ENCODE measurements around the gene C1QTNF5.

C1QTNF5 gene

GRCh38 chr11:119375337-119376196 is 34.9 kb upstream of the C1QTNF5 start:
- Histone ChIP-seq H3K4me3 (IDR thresholded peaks at IDR 0.05; ENCODE audit: insufficient read depth, low read depth, low read length) (no peak overlapping the region), H3K27ac (no peak overlapping the region), H4K20me1 (ENCODE audit: insufficient read depth) (no peaks in the 10 kb centered on the region), H3K27me3 (ENCODE audit: insufficient read depth, low read depth) (no peaks in the 10 kb centered on the region), H3K4me1 (ENCODE audit: low read depth, poor library complexity, severe bottlenecking) (no peaks in the 10 kb centered on the region), H3K36me3 (ENCODE audit: insufficient read depth) (no peaks in the 10 kb centered on the region), H3K4me2 (no peak overlapping the region), H3K79me2 (ENCODE audit: insufficient read depth, low read depth) (no peaks in the 10 kb centered on the region), H2AFZ (ENCODE audit: low read depth) (no peak overlapping the region), H3K9ac (no peak overlapping the region)
- no peak for TF ChIP-seq CTCF (conservative IDR thresholded peaks at IDR 0.05; ENCODE audit: low read depth, low read length)

GRCh38 chr11:119374632-119375336 is 34.1 kb upstream of the C1QTNF5 start:
- TF ChIP-seq CTCF (conservative IDR thresholded peaks at IDR 0.05; ENCODE audit: low read depth, low read length) = no peak
- H4K20me1 ChIP-seq (ENCODE audit: insufficient read depth) = no peaks in the 10 kb centered on the region
- H3K4me2 ChIP-seq = no peak overlapping the region
- no peak overlapping the region for H3K4me3 ChIP-seq (IDR thresholded peaks at IDR 0.05; ENCODE audit: insufficient read depth, low read depth, low read length)
- no peaks in the 10 kb centered on the region for H3K36me3 ChIP-seq (ENCODE audit: insufficient read depth)
- H3K9ac ChIP-seq = no peak overlapping the region
- H2AFZ ChIP-seq (ENCODE audit: low read depth) = no peak overlapping the region
- no peaks in the 10 kb centered on the region for H3K79me2 ChIP-seq (ENCODE audit: insufficient read depth, low read depth)
- no peak overlapping the region for H3K27ac ChIP-seq
- H3K4me1 ChIP-seq (ENCODE audit: low read depth, poor library complexity, severe bottlenecking) = no peaks in the 10 kb centered on the region
- H3K27me3 ChIP-seq (ENCODE audit: insufficient read depth, low read depth) = no peaks in the 10 kb centered on the region

- no peaks in the 10 kb centered on the region for H3K27me3 ChIP-seq (ENCODE audit: insufficient read depth, low read depth)
- no peak overlapping the region for H3K4me2 ChIP-seq
- H3K27ac ChIP-seq = no peak overlapping the region
- no peak overlapping the region for H3K9ac ChIP-seq
- no peaks in the 10 kb centered on the region for H3K4me1 ChIP-seq (ENCODE audit: low read depth, poor library complexity, severe bottlenecking)
- no peaks in the 10 kb centered on the region for H3K36me3 ChIP-seq (ENCODE audit: insufficient read depth)
- H2AFZ ChIP-seq (ENCODE audit: low read depth) = no peak overlapping the region
- TF ChIP-seq CTCF (conservative IDR thresholded peaks at IDR 0.05; ENCODE audit: low read depth, low read length) = peak; percentile 75
- H3K4me3 ChIP-seq (IDR thresholded peaks at IDR 0.05; ENCODE audit: insufficient read depth, low read depth, low read length) = no peak overlapping the region
- no peaks in the 10 kb centered on the region for H4K20me1 ChIP-seq (ENCODE audit: insufficient read depth)
- H3K79me2 ChIP-seq (ENCODE audit: insufficient read depth, low read depth) = no peaks in the 10 kb centered on the region
Measured at GRCh38 chr11:119373921-119374631, 33.4 kb upstream of the C1QTNF5 start.

- no peak overlapping the region for H3K4me2 ChIP-seq
- no peak overlapping the region for H2AFZ ChIP-seq (ENCODE audit: low read depth)
Measured at GRCh38 chr11:119373059-119373920, 32.6 kb upstream of the C1QTNF5 start.

More at GRCh38 chr11:119373059-119373920, 32.6 kb upstream of the C1QTNF5 start:
- no peak for TF ChIP-seq CTCF (conservative IDR thresholded peaks at IDR 0.05; ENCODE audit: low read depth, low read length)
- H3K9ac ChIP-seq = no peak overlapping the region
- no peaks in the 10 kb centered on the region for H3K79me2 ChIP-seq (ENCODE audit: insufficient read depth, low read depth)
- no peaks in the 10 kb centered on the region for H4K20me1 ChIP-seq (ENCODE audit: insufficient read depth)
- H3K27ac ChIP-seq = no peak overlapping the region
- H3K4me3 ChIP-seq (IDR thresholded peaks at IDR 0.05; ENCODE audit: insufficient read depth, low read depth, low read length) = no peak overlapping the region
- H3K36me3 ChIP-seq (ENCODE audit: insufficient read depth) = no peaks in the 10 kb centered on the region
- H3K4me1 ChIP-seq (ENCODE audit: low read depth, poor library complexity, severe bottlenecking) = no peaks in the 10 kb centered on the region
- no peaks in the 10 kb centered on the region for H3K27me3 ChIP-seq (ENCODE audit: insufficient read depth, low read depth)
